ENCODE measurements around the gene ZC3H4. TPM values are rescaled to one million over a fixed set of nuclear protein-coding genes. Genes with fewer than 3 reads are reported as not detected.

ZC3H4 gene
- total RNA-seq, 6 experiments from 2014 or later, result 8.3 to 19.1 (median 15.1) TPM

DNA sequence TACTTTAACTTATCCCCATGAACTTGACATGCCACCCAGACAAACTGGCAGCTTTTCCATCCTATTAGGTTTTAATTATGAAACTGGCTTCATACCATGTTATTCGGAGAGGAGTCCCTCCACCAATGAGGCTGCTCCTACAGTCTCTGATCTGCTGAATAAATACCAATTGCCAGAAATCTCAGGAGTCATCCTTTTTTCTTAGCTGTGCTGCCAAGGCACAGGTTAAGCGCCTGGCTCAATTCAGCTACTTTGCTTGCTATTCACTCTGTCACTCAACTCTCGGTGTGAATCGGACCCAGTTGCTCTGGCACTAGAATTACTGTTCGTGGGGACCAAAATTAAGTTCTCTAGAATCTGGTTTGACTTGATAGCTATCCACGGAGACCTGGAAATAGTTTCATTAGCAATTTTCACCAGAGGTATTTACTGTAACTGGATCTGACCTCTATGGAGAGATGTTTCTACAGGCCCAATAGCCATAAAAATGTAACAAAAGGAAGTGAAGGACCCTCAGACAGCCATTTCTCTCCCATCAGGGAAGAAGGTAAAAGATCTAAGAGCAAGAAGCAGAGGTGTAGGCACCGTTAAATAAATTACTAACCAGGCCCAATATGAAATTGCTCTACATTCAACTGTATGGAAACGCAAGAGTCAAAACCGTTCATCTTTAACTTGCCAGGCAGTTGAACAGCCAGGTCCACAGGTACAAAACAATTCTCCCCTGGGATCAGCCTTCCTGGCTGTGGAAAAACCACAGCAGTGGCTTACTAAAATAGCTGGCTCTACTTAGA is 5.4 kb downstream of the ZC3H4 start:
- Histone ChIP-seq H3K9me3 (no peaks in the 10 kb centered on the region), H3K4me3 (no peak overlapping the region), H3K36me3 (no peaks in the 10 kb centered on the region), H3K27ac (peak overlapping the region in 2 of 3 donors; percentile 21 to 63), H3K27me3 (no peaks in the 10 kb centered on the region), H3K4me1 (peaks cover 0 to 49% (median 10%) of the 10 kb centered on the region in 4 donors)
- intact Hi-C loops (cut with DNase I), result no loop called here
- WGBS (ENCODE audit: insufficient coverage, low coverage, low lambda C conversion rate, missing lambda C conversion rate), result 84% methylated on average over 9 of the region's 9 CpGs
- TF ChIP-seq, protein P1, sequence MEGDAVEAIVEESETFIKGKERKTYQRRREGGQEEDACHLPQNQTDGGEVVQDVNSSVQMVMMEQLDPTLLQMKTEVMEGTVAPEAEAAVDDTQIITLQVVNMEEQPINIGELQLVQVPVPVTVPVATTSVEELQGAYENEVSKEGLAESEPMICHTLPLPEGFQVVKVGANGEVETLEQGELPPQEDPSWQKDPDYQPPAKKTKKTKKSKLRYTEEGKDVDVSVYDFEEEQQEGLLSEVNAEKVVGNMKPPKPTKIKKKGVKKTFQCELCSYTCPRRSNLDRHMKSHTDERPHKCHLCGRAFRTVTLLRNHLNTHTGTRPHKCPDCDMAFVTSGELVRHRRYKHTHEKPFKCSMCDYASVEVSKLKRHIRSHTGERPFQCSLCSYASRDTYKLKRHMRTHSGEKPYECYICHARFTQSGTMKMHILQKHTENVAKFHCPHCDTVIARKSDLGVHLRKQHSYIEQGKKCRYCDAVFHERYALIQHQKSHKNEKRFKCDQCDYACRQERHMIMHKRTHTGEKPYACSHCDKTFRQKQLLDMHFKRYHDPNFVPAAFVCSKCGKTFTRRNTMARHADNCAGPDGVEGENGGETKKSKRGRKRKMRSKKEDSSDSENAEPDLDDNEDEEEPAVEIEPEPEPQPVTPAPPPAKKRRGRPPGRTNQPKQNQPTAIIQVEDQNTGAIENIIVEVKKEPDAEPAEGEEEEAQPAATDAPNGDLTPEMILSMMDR (IDR thresholded peaks at IDR 0.05), result no peak
- TF ChIP-seq POLR2A (IDR thresholded peaks at IDR 0.05), result no peak
- ATAC-seq, result no peak
- no peak for DNase-seq

DNA sequence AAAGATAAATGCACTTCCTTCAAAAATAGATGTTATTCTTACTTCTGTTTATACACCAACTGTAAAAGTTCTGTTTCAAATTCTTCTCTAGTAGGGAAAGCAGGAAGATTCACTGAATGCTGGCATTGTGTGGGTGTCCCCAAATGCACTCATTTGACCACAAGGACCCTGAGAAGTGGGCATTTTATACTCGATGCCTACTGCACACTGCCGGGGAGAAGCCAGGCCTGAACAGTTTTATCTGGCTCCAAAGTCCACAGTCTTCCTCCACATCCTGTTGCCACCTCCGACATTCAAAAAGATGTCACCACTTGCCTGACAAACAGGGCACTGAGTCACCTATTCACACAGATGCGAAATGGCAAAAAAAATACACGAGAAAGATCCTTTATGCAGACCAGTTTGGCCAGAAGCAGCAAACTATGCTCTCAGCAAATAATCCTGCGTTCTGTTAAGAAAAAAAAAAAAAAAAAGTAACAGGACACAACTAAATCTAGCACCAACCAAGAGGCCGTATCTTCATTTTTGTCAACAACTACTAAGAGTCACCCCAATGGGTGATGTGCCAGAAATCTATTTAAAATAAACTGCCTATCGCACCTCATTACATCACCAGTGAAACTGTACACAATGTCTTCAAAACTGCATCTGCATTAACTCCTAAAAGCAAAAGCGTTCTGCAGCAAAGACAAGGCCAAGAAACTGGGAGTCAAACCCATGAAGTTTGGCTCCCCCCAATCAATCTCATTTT is 6.2 kb downstream of the ZC3H4 start:
- TF ChIP-seq, protein P1 (IDR thresholded peaks at IDR 0.05), result no peak
- peak; percentile 35 for TF ChIP-seq POLR2A (IDR thresholded peaks at IDR 0.05)

DNA sequence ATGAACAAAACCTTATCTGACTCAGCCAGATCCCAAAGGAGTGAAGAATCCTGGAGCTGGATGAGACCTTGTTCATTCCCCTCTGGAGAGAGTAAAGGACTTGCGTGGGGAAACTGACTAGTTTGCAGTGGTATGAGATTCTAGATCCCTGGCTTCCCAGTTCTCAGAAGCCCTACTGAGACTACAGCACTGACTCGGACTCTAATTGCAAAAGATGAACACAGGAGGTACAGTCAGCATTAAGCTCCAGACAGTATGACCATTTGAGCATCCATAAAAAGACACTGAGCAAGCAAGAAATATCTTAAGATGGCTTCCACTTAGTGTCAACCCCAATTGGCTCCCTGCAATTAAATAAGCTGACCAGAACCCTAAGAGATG is 6.8 kb downstream of the ZC3H4 start:
- TF ChIP-seq, protein P1 (IDR thresholded peaks at IDR 0.05), result no peak
- no peak for TF ChIP-seq POLR2A (IDR thresholded peaks at IDR 0.05)
- WGBS (ENCODE audit: insufficient coverage, low coverage, low lambda C conversion rate, missing lambda C conversion rate), result 78% methylated on average over 1 of the region's 2 CpGs
- Histone ChIP-seq H3K27me3 (no peaks in the 10 kb centered on the region), H3K4me3 (no peak overlapping the region), H3K4me1 (peaks cover 0 to 49% (median 10%) of the 10 kb centered on the region in 4 donors), H3K9me3 (no peaks in the 10 kb centered on the region), H3K27ac (peak overlapping the region in 2 of 3 donors; percentile 21 to 63), H3K36me3 (no peaks in the 10 kb centered on the region)
- DNase-seq, result no peak
- intact Hi-C loops (cut with DNase I), result no loop called here
- no peak for ATAC-seq

More for the DNA sequence above, 6.2 kb downstream of the ZC3H4 start:
- intact Hi-C loops (cut with DNase I), result no loop called here
- H3K27me3 ChIP-seq, result no peaks in the 10 kb centered on the region
- ATAC-seq (peak; percentile 9 to 76 (median 31)), DNase-seq (no peak)
- H3K27ac ChIP-seq, result peak overlapping the region; percentile 2 to 63 (median 21)
- WGBS (ENCODE audit: insufficient coverage, low coverage, low lambda C conversion rate, missing lambda C conversion rate), result 28% methylated on average over 9 of the region's 9 CpGs
- H3K9me3 ChIP-seq, result no peaks in the 10 kb centered on the region
- H3K4me1 ChIP-seq, result peaks cover 0 to 49% (median 10%) of the 10 kb centered on the region in 4 donors
- H3K4me3 ChIP-seq, result no peak overlapping the region
- H3K36me3 ChIP-seq, result no peaks in the 10 kb centered on the region

DNA sequence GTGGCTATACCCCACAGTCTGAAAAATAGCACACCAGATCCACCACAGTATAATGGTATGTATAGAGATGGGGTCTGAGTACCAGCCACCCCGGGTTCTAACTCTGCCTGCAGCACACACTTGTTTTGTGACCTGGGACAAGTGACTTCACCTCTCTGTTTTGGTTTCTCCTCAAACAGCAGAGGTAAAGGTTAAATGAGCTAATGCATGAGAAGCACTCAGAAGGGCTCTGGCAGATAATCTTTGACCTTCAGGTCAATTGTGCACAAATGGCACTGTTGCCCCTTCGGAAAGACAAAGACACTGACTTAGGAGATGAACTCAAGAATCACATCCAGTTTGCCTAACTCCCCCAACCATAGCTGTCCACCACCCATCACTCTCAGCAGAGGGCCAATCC is 7.7 kb downstream of the ZC3H4 start:
- DNase-seq (no peak), ATAC-seq (no peak)
- Histone ChIP-seq H3K4me1 (peaks cover 0 to 45% (median 10%) of the 10 kb centered on the region in 4 donors), H3K9me3 (no peaks in the 10 kb centered on the region), H3K4me3 (no peak overlapping the region), H3K27me3 (no peaks in the 10 kb centered on the region), H3K36me3 (no peaks in the 10 kb centered on the region), H3K27ac (no peak overlapping the region)
- TF ChIP-seq, protein P1 (IDR thresholded peaks at IDR 0.05), result no peak
- no peak for TF ChIP-seq POLR2A (IDR thresholded peaks at IDR 0.05)
- 21% methylated on average over 2 of the region's 2 CpGs for WGBS (ENCODE audit: insufficient coverage, low coverage, low lambda C conversion rate, missing lambda C conversion rate)
- intact Hi-C loops (cut with DNase I), result no loop called here
